HepG2 (cell line): ENCODE measurements around the gene WHAMM. TPM values are rescaled to one million over a fixed set of nuclear protein-coding genes. Genes with fewer than 3 reads are reported as not detected.
A peak's percentile ranks its signal among the peaks of the same experiment; 100 is the strongest.

Experiments used
- ADNP ChIP-seq: sonication (generic); formaldehyde crosslinking; IDR thresholded peaks from 2 replicates; pipeline ENCODE4 v1.4.0; 2020; ENCODE audit warnings: missing genetic modification reagents
- ETV5 ChIP-seq: IDR thresholded peaks from 2 replicates; pipeline ENCODE4 v1.6.1; 2018; ENCODE audit warnings: missing biosample characterization, missing genetic modification reagents, inconsistent platforms, borderline replicate concordance
- FOXJ3 ChIP-seq: sonication (generic); formaldehyde crosslinking; IDR thresholded peaks from 2 replicates; pipeline ENCODE4 v1.4.0; 2020; ENCODE audit warnings: missing genetic modification reagents, mild to moderate bottlenecking, borderline replicate concordance
- HMG20B ChIP-seq: conservative IDR thresholded peaks from 2 replicates; pipeline ENCODE4 v1.6.1; 2016; ENCODE audit warnings: missing genetic modification reagents, missing compliant biosample characterization
- HNF4A ChIP-seq: sonication (generic); formaldehyde crosslinking; IDR thresholded peaks from 2 replicates; pipeline ENCODE4 v1.4.0; 2020; ENCODE audit warnings: missing genetic modification reagents
- HOXA5 ChIP-seq: sonication (generic); formaldehyde crosslinking; IDR thresholded peaks from 2 replicates; pipeline ENCODE4 v1.4.0; 2020; ENCODE audit warnings: missing genetic modification reagents
- IKZF1 ChIP-seq: fragments of 450-650 bp; IDR thresholded peaks from 2 replicates; pipeline ENCODE4 v1.7.1; 2016
- MEF2D ChIP-seq: sonication (generic); formaldehyde crosslinking; IDR thresholded peaks from 2 replicates; pipeline ENCODE4 v1.5.1; 2020; ENCODE audit warnings: mild to moderate bottlenecking, missing genetic modification reagents
- MLLT10 ChIP-seq: sonication (generic); formaldehyde crosslinking; IDR thresholded peaks from 2 replicates; pipeline ENCODE4 v1.4.0; 2020; ENCODE audit warnings: missing genetic modification reagents
- MTF1 ChIP-seq: sonication (generic); formaldehyde crosslinking; IDR thresholded peaks from 2 replicates; pipeline ENCODE4 v1.5.0; 2020; ENCODE audit warnings: missing genetic modification reagents
- NFE2L2 ChIP-seq: fragments of 150-350 bp; IDR thresholded peaks from 2 replicates; pipeline ENCODE4 v1.6.1; 2014; ENCODE audit warnings: low read length
- NFIC ChIP-seq: IDR thresholded peaks from 2 replicates; pipeline ENCODE4 v1.6.1; 2012; ENCODE audit warnings: mild to moderate bottlenecking, low read length, inconsistent platforms
- NR2C2 ChIP-seq: sonication (generic); formaldehyde crosslinking; IDR thresholded peaks from 2 replicates; pipeline ENCODE4 v1.4.0; 2020; ENCODE audit warnings: missing genetic modification reagents, mild to moderate bottlenecking, moderate library complexity, borderline replicate concordance
- POLR2AphosphoS5 ChIP-seq: IDR thresholded peaks from 2 replicates; pipeline ENCODE4 v1.6.1; 2012; ENCODE audit warnings: low read depth, low read length
- RFXANK ChIP-seq: IDR thresholded peaks from 2 replicates; pipeline ENCODE4 v1.6.1; 2016
- ZFX ChIP-seq: sonication (generic); formaldehyde crosslinking; IDR thresholded peaks from 2 replicates; pipeline ENCODE4 v1.4.0; 2020; ENCODE audit warnings: mild to moderate bottlenecking, low read depth, missing genetic modification reagents, moderate library complexity
- ZNF12 ChIP-seq: sonication (generic); formaldehyde crosslinking; IDR thresholded peaks from 2 replicates; pipeline ENCODE4 v1.5.0; 2020; ENCODE audit warnings: missing genetic modification reagents
- ZNF180 ChIP-seq: sonication (generic); formaldehyde crosslinking; IDR thresholded peaks from 2 replicates; pipeline ENCODE4 v1.4.0; 2020; ENCODE audit warnings: low read depth, missing genetic modification reagents, borderline replicate concordance
- ZNF207 ChIP-seq: fragments of 450-650 bp; IDR thresholded peaks from 2 replicates; pipeline ENCODE4 v1.6.1; 2016; ENCODE audit warnings: antibody characterized with exemption, borderline replicate concordance
- ZNF33B ChIP-seq: sonication (generic); formaldehyde crosslinking; IDR thresholded peaks from 2 replicates; pipeline ENCODE4 v1.5.1; 2020; ENCODE audit warnings: mild to moderate bottlenecking, missing genetic modification reagents
- ZNF652 ChIP-seq: IDR thresholded peaks from 2 replicates; pipeline ENCODE4 v1.6.1; 2016; ENCODE audit warnings: low read depth, borderline replicate concordance
- polyA plus RNA-seq, 8 experiments: library from polyadenylated mRNA; depleted of rRNA in 3 of 8; stranded (reverse) in 7 of 8; unstranded in 1 of 8; fragments of >200 nt; fragmentation: Illumina TruSeq in 4 of 8; extraction: Trizol in 4 of 8; gene quantifications; 2 replicates each; pipeline versions ENCODE4 v1.2.1 to v1.2.3, GENCODE V29; 2011 to 2016; ENCODE audit warnings: low read depth in 4 of 8, missing spikeins in 1 of 8, mixed read lengths in 1 of 8; ENCODE audit not compliant: insufficient read depth in 1 of 8
- total RNA-seq, 5 experiments: library from RNA; depleted of rRNA; stranded (reverse); fragments of >200 nt; fragmentation: Illumina TruSeq; extraction: Trizol; gene quantifications; 2 replicates each; pipeline ENCODE4 v1.2.3, GENCODE V29; 2016; ENCODE audit warnings: low read depth in 1 of 5
- TF ChIP-seq, protein P1 (sequence below): sonication (generic); formaldehyde crosslinking; IDR thresholded peaks from 2 replicates; pipeline ENCODE4 v1.9.0; 2022; ENCODE audit warnings: missing genetic modification reagents, mild to moderate bottlenecking, borderline replicate concordance
- TF ChIP-seq, protein P2 (sequence below): sonication (generic); formaldehyde crosslinking; conservative IDR thresholded peaks from 2 replicates; pipeline ENCODE4 v1.4.0; 2020; ENCODE audit warnings: missing genetic modification reagents
- TF ChIP-seq, protein P3 (sequence below): sonication (generic); formaldehyde crosslinking; IDR thresholded peaks from 2 replicates; pipeline ENCODE4 v1.4.0; 2020; ENCODE audit warnings: missing genetic modification reagents
- TF ChIP-seq, protein P4 (sequence below): sonication (generic); formaldehyde crosslinking; IDR thresholded peaks from 2 replicates; pipeline ENCODE4 v1.4.0; 2020; ENCODE audit warnings: missing genetic modification reagents

WHAMM gene
- total and polyA plus RNA-seq, 2 of the 13 experiments (the other 11 are each of a cell fraction or from before 2014, with no cell fraction given): 2.9 to 3.0 TPM

DNA sequence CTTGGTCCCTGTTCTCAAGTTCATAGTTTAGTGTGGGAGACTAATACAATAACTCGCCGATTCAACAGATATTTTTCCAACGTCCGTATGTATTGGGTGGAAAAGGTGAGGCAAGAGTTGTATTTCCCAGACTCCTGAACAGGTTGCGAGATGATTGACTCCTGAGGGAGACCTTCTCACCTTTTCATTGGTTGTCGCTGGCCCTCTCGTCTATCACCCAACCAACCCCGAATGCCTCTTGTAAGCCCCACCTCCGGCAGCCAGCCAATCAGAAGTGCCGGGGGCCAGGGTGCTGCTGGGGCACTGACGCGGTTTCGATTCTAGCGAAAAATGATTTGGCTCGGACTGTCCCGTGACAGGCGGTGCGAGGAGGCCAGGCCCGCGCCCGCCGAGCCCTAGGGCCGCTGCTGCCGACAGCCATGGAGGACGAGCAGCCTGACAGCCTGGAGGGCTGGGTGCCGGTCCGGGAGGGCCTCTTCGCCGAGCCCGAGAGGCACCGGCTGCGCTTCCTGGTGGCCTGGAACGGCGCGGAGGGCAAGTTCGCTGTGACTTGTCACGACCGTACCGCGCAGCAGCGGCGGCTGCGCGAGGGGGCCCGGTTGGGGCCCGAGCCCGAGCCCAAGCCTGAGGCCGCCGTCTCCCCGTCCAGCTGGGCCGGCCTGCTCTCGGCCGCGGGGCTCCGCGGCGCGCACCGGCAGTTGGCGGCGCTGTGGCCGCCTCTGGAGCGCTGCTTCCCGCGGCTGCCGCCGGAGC, at the start of gene WHAMM (continued):
- TF ChIP-seq HOXA5 (CRISPR knock-in tag): peak; percentile 81; the same call in 1 of the 2 replicates
- peak; percentile 52; the same call in 1 of the 2 replicates for TF ChIP-seq ZNF33B (CRISPR knock-in tag)
- no peak for TF ChIP-seq ADNP (CRISPR knock-in tag)
- TF ChIP-seq, protein P1, sequence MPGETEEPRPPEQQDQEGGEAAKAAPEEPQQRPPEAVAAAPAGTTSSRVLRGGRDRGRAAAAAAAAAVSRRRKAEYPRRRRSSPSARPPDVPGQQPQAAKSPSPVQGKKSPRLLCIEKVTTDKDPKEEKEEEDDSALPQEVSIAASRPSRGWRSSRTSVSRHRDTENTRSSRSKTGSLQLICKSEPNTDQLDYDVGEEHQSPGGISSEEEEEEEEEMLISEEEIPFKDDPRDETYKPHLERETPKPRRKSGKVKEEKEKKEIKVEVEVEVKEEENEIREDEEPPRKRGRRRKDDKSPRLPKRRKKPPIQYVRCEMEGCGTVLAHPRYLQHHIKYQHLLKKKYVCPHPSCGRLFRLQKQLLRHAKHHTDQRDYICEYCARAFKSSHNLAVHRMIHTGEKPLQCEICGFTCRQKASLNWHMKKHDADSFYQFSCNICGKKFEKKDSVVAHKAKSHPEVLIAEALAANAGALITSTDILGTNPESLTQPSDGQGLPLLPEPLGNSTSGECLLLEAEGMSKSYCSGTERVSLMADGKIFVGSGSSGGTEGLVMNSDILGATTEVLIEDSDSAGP (CRISPR knock-in tag): peak; percentile 41; the same call in 1 of the 2 replicates
- peak; percentile 91 for TF ChIP-seq ZFX (CRISPR knock-in tag)
- 0 out of 2 replicates have a peak, but pooled peaks have one; percentile 21 for TF ChIP-seq ETV5 (CRISPR knock-in tag)
- no peak for TF ChIP-seq NFIC
- TF ChIP-seq POLR2AphosphoS5: peak; percentile 69; the same call in 1 of the 2 replicates
- TF ChIP-seq MEF2D (CRISPR knock-in tag): no peak
- no peak for TF ChIP-seq MLLT10 (CRISPR knock-in tag)
- no peak for TF ChIP-seq FOXJ3 (CRISPR knock-in tag)
- peak; percentile 20; the same call in 1 of the 2 replicates for TF ChIP-seq NR2C2 (CRISPR knock-in tag)
- TF ChIP-seq HMG20B: no peak
- no peak for TF ChIP-seq MTF1 (CRISPR knock-in tag)
- no peak for TF ChIP-seq ZNF207
- TF ChIP-seq, protein P2, sequence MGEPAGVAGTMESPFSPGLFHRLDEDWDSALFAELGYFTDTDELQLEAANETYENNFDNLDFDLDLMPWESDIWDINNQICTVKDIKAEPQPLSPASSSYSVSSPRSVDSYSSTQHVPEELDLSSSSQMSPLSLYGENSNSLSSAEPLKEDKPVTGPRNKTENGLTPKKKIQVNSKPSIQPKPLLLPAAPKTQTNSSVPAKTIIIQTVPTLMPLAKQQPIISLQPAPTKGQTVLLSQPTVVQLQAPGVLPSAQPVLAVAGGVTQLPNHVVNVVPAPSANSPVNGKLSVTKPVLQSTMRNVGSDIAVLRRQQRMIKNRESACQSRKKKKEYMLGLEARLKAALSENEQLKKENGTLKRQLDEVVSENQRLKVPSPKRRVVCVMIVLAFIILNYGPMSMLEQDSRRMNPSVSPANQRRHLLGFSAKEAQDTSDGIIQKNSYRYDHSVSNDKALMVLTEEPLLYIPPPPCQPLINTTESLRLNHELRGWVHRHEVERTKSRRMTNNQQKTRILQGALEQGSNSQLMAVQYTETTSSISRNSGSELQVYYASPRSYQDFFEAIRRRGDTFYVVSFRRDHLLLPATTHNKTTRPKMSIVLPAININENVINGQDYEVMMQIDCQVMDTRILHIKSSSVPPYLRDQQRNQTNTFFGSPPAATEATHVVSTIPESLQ: 0 out of 2 replicates have a peak, but pooled peaks have one; percentile 15
- no peak for TF ChIP-seq RFXANK
- no peak for TF ChIP-seq HNF4A (CRISPR knock-in tag)
- no peak for TF ChIP-seq ZNF180 (CRISPR knock-in tag)
- TF ChIP-seq, protein P3, sequence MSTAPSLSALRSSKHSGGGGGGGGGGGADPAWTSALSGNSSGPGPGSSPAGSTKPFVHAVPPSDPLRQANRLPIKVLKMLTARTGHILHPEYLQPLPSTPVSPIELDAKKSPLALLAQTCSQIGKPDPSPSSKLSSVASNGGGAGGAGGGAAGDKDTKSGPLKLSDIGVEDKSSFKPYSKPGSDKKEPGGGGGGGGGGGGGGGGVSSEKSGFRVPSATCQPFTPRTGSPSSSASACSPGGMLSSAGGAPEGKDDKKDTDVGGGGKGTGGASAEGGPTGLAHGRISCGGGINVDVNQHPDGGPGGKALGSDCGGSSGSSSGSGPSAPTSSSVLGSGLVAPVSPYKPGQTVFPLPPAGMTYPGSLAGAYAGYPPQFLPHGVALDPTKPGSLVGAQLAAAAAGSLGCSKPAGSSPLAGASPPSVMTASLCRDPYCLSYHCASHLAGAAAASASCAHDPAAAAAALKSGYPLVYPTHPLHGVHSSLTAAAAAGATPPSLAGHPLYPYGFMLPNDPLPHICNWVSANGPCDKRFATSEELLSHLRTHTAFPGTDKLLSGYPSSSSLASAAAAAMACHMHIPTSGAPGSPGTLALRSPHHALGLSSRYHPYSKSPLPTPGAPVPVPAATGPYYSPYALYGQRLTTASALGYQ: no peak
- no peak for TF ChIP-seq NFE2L2
- TF ChIP-seq, protein P4, sequence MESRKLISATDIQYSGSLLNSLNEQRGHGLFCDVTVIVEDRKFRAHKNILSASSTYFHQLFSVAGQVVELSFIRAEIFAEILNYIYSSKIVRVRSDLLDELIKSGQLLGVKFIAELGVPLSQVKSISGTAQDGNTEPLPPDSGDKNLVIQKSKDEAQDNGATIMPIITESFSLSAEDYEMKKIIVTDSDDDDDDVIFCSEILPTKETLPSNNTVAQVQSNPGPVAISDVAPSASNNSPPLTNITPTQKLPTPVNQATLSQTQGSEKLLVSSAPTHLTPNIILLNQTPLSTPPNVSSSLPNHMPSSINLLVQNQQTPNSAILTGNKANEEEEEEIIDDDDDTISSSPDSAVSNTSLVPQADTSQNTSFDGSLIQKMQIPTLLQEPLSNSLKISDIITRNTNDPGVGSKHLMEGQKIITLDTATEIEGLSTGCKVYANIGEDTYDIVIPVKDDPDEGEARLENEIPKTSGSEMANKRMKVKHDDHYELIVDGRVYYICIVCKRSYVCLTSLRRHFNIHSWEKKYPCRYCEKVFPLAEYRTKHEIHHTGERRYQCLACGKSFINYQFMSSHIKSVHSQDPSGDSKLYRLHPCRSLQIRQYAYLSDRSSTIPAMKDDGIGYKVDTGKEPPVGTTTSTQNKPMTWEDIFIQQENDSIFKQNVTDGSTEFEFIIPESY (CRISPR knock-in tag): no peak
- TF ChIP-seq ZNF652 (CRISPR knock-in tag): no peak
- no peak for TF ChIP-seq IKZF1
- no peak for TF ChIP-seq ZNF12 (CRISPR knock-in tag)
